GM23338 (cell line): ENCODE data around the gene COLQ.
"Not testable (repeated sequence)": the region's sequence is repeated elsewhere in the genome, so short reads cannot be mapped to it uniquely, and the experiment has no call there.

Experiments
- EZH2 ChIP-seq: fragments of 200-600 bp; sonication (generic); IDR thresholded peaks from one replicate; pipeline ENCODE4 v1.8.0; 2017; ENCODE audit warnings: antibody characterized with exemption, mild to moderate bottlenecking, low read depth; ENCODE audit not compliant: unreplicated experiment
- EZH2phosphoT487 ChIP-seq: fragments of 200-600 bp; sonication (generic); IDR thresholded peaks from one replicate; pipeline ENCODE4 v1.8.1; 2018; ENCODE audit warnings: antibody characterized with exemption; ENCODE audit not compliant: unreplicated experiment
- JUNB ChIP-seq: IDR thresholded peaks from one replicate; pipeline ENCODE4 v1.6.1; 2016; ENCODE audit warnings: antibody characterized with exemption; ENCODE audit not compliant: unreplicated experiment
- POLR2AphosphoS5 ChIP-seq: IDR thresholded peaks from 2 replicates; pipeline ENCODE4 v1.6.1; 2016; ENCODE audit warnings: antibody characterized with exemption, low read depth
- STAT1 ChIP-seq: IDR thresholded peaks from one replicate; pipeline ENCODE4 v1.6.1; 2016; ENCODE audit warnings: antibody characterized with exemption; ENCODE audit not compliant: unreplicated experiment
- TF ChIP-seq, protein P1 (sequence below), 2 experiments: fragments of 200-600 bp in 1 of 2; sonication (generic) in 1 of 2; conservative IDR thresholded peaks; 2 replicates each; pipeline versions ENCODE4 v1.5.1 to v1.6.1; 2016 to 2017; ENCODE audit warnings: antibody characterized with exemption in 2 of 2, low read depth in 2 of 2, mild to moderate bottlenecking in 2 of 2, moderate library complexity in 1 of 2
- TF ChIP-seq, protein P2 (sequence below): IDR thresholded peaks from one replicate; pipeline ENCODE4 v1.6.1; 2018; ENCODE audit warnings: antibody characterized with exemption; ENCODE audit not compliant: unreplicated experiment
- TF ChIP-seq, protein P3 (sequence below): IDR thresholded peaks from 2 replicates; pipeline ENCODE4 v1.6.1; 2016; ENCODE audit warnings: antibody characterized with exemption

DNA sequence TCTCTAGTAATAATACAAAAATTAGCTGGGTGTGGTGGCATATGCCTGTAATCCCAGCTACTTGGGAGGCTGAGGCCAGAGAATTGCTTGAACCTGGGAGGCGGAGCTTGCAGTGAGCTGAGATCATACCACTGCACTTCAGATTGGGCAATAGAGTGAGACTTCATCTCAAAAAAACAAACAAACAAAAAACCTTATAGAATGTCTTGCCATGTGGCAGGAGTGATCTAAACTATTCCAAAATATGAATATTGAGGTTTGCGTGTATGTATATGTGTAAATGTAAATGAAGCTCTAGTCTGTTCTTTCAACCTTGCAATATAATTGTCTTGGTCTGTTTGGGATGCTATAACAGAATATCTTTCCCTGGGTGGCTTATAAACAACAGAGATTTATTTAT is 11.1 kb upstream of the COLQ start:
- TF ChIP-seq, protein P1, sequence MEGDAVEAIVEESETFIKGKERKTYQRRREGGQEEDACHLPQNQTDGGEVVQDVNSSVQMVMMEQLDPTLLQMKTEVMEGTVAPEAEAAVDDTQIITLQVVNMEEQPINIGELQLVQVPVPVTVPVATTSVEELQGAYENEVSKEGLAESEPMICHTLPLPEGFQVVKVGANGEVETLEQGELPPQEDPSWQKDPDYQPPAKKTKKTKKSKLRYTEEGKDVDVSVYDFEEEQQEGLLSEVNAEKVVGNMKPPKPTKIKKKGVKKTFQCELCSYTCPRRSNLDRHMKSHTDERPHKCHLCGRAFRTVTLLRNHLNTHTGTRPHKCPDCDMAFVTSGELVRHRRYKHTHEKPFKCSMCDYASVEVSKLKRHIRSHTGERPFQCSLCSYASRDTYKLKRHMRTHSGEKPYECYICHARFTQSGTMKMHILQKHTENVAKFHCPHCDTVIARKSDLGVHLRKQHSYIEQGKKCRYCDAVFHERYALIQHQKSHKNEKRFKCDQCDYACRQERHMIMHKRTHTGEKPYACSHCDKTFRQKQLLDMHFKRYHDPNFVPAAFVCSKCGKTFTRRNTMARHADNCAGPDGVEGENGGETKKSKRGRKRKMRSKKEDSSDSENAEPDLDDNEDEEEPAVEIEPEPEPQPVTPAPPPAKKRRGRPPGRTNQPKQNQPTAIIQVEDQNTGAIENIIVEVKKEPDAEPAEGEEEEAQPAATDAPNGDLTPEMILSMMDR (conservative IDR thresholded peaks at IDR 0.05; ENCODE audit: low read depth in 2 of 2) = not testable (repeated sequence)
- TF ChIP-seq, protein P2, sequence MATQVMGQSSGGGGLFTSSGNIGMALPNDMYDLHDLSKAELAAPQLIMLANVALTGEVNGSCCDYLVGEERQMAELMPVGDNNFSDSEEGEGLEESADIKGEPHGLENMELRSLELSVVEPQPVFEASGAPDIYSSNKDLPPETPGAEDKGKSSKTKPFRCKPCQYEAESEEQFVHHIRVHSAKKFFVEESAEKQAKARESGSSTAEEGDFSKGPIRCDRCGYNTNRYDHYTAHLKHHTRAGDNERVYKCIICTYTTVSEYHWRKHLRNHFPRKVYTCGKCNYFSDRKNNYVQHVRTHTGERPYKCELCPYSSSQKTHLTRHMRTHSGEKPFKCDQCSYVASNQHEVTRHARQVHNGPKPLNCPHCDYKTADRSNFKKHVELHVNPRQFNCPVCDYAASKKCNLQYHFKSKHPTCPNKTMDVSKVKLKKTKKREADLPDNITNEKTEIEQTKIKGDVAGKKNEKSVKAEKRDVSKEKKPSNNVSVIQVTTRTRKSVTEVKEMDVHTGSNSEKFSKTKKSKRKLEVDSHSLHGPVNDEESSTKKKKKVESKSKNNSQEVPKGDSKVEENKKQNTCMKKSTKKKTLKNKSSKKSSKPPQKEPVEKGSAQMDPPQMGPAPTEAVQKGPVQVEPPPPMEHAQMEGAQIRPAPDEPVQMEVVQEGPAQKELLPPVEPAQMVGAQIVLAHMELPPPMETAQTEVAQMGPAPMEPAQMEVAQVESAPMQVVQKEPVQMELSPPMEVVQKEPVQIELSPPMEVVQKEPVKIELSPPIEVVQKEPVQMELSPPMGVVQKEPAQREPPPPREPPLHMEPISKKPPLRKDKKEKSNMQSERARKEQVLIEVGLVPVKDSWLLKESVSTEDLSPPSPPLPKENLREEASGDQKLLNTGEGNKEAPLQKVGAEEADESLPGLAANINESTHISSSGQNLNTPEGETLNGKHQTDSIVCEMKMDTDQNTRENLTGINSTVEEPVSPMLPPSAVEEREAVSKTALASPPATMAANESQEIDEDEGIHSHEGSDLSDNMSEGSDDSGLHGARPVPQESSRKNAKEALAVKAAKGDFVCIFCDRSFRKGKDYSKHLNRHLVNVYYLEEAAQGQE = not testable (repeated sequence)
- not testable (repeated sequence) for TF ChIP-seq EZH2phosphoT487, POLR2AphosphoS5, EZH2, STAT1, JUNB
- TF ChIP-seq, protein P3, sequence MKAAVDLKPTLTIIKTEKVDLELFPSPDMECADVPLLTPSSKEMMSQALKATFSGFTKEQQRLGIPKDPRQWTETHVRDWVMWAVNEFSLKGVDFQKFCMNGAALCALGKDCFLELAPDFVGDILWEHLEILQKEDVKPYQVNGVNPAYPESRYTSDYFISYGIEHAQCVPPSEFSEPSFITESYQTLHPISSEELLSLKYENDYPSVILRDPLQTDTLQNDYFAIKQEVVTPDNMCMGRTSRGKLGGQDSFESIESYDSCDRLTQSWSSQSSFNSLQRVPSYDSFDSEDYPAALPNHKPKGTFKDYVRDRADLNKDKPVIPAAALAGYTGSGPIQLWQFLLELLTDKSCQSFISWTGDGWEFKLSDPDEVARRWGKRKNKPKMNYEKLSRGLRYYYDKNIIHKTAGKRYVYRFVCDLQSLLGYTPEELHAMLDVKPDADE = not testable (repeated sequence)
